SK-N-SH (cell line): ENCODE measurements around the gene MAPKAPK3. TPM values are rescaled to one million over a fixed set of nuclear protein-coding genes. Genes with fewer than 3 reads are reported as not detected.

Experiments
- CTCF ChIA-PET: fragments of 300-600, 350-600 bp; formaldehyde crosslinking; extraction: SDS; loops from one replicate; lab custom pipeline; 2021; lab: Yijun Ruan, JAX
- POLR2A ChIA-PET: fragments of 350-600 bp; sonication (Branson Sonifier 250); formaldehyde crosslinking; extraction: SDS; loops from one replicate; lab custom pipeline; 2020; ENCODE audit warnings: antibody characterized with exemption, inconsistent platforms; lab: Yijun Ruan, JAX
- DNase-seq: peaks from one replicate; pipeline ENCODE4 v3.0.0; 2012
- H2AFZ ChIP-seq: fragments of 200-600 bp; sonication (generic); 2 replicates; pipeline ENCODE4 v1.8.1; 2016; ENCODE audit warnings: antibody characterized with exemption, mild to moderate bottlenecking, low read depth
- H3F3A ChIP-seq: fragments of 200-600 bp; sonication (generic); replicated peaks from 2 replicates; pipeline ENCODE3; 2016; ENCODE audit warnings: antibody characterized with exemption, mild to moderate bottlenecking; ENCODE audit not compliant: insufficient read depth
- H3K27ac ChIP-seq, 2 experiments: fragments of 200-500 bp in 1 of 2; fragments of 200-600 bp in 1 of 2; sonication (Bioruptor generic) in 1 of 2; sonication (generic), shearing (Covaris generic) in 1 of 2; 2 replicates each; pipeline versions ENCODE4 v1.5.1 to v1.6.1; 2014 to 2016; ENCODE audit warnings: low read depth in 2 of 2, inconsistent platforms in 1 of 2, low read length in 1 of 2, mild to moderate bottlenecking in 1 of 2, mixed read lengths in 1 of 2
- H3K27me3 ChIP-seq: fragments of 200-600 bp; sonication (generic), shearing (Covaris generic); 2 replicates; pipeline ENCODE4 v1.6.1; 2016; ENCODE audit warnings: mixed run types; ENCODE audit not compliant: insufficient read depth
- H3K36me3 ChIP-seq, 2 experiments: fragments of 200-500 bp in 1 of 2; fragments of 200-600 bp in 1 of 2; sonication (Bioruptor generic) in 1 of 2; sonication (generic) in 1 of 2; replicated peaks in 1 of 2; 2 replicates each; pipeline versions ENCODE3 to v1.5.1; 2014 to 2016; ENCODE audit warnings: low read length in 1 of 2, mild to moderate bottlenecking in 1 of 2; ENCODE audit not compliant: insufficient read depth in 2 of 2, control insufficient read depth in 1 of 2
- H3K4me1 ChIP-seq, 2 experiments: fragments of 200-500 bp in 1 of 2; fragments of 200-600 bp in 1 of 2; sonication (Bioruptor generic) in 1 of 2; sonication (generic), shearing (Covaris generic) in 1 of 2; 2 replicates each; pipeline versions ENCODE4 v1.5.1 to v1.6.1; 2014 to 2016; ENCODE audit warnings: low read depth in 1 of 2, low read length in 1 of 2, mixed run types in 1 of 2; ENCODE audit not compliant: insufficient read depth in 2 of 2, control insufficient read depth in 1 of 2
- H3K4me2 ChIP-seq: fragments of 200-600 bp; sonication (generic), shearing (Covaris generic); 2 replicates; pipeline ENCODE4 v1.6.1; 2017; ENCODE audit warnings: mixed run types
- H3K4me3 ChIP-seq, 2 experiments: fragments of 200-500 bp in 1 of 2; fragments of 200-600 bp in 1 of 2; sonication (Bioruptor generic) in 1 of 2; sonication (generic), shearing (Covaris generic) in 1 of 2; 2 replicates each; pipeline versions ENCODE4 v1.5.1 to v1.8.1; 2014 to 2016; ENCODE audit warnings: low read depth in 2 of 2, inconsistent platforms in 1 of 2, low read length in 1 of 2, mild to moderate bottlenecking in 1 of 2, mixed read lengths in 1 of 2, moderate library complexity in 1 of 2
- H3K79me2 ChIP-seq: fragments of 200-600 bp; sonication (generic); 2 replicates; pipeline ENCODE4 v1.8.1; 2017; ENCODE audit warnings: mild to moderate bottlenecking; ENCODE audit not compliant: insufficient read depth
- H3K9ac ChIP-seq: fragments of 200-600 bp; sonication (generic); 2 replicates; pipeline ENCODE4 v1.6.1; 2017; ENCODE audit warnings: mixed run types
- H3K9me2 ChIP-seq: fragments of 200-600 bp; sonication (generic); 2 replicates; pipeline ENCODE4 v1.6.1; 2017; ENCODE audit warnings: mixed run types
- H3K9me3 ChIP-seq: fragments of 200-600 bp; sonication (generic); 2 replicates; pipeline ENCODE4 v1.6.1; 2017; ENCODE audit warnings: mixed run types, mild to moderate bottlenecking, moderate library complexity
- H4K20me1 ChIP-seq: fragments of 200-600 bp; sonication (generic); 2 replicates; pipeline ENCODE4 v1.6.1; 2017; ENCODE audit warnings: mild to moderate bottlenecking, mixed run types; ENCODE audit not compliant: insufficient read depth
- CHD2 ChIP-seq: fragments of 150-350 bp; IDR thresholded peaks from 2 replicates; pipeline ENCODE4 v1.6.1; 2018; ENCODE audit warnings: low read length; ENCODE audit not compliant: partially characterized antibody
- CTCF ChIP-seq: fragments of 200-600 bp; sonication (generic); IDR thresholded peaks from 2 replicates; pipeline ENCODE4 v1.6.1; 2017; ENCODE audit warnings: antibody characterized with exemption, mild to moderate bottlenecking, moderate library complexity
- ELF1 ChIP-seq: IDR thresholded peaks from 2 replicates; pipeline ENCODE4 v1.4.0; 2012
- EZH2phosphoT487 ChIP-seq: fragments of 200-600 bp; sonication (generic); IDR thresholded peaks from 2 replicates; pipeline ENCODE4 v1.6.1; 2017; ENCODE audit warnings: low read depth, mixed run types, mild to moderate bottlenecking, antibody characterized with exemption, moderate library complexity, borderline replicate concordance
- FOXJ3 ChIP-seq: sonication (generic); formaldehyde crosslinking; IDR thresholded peaks from 2 replicates; pipeline ENCODE4 v1.5.1; 2020; ENCODE audit warnings: mild to moderate bottlenecking, missing genetic modification reagents
- GATA2 ChIP-seq: sonication (generic); formaldehyde crosslinking; IDR thresholded peaks from 2 replicates; pipeline ENCODE4 v1.5.0; 2020; ENCODE audit warnings: mild to moderate bottlenecking, missing genetic modification reagents
- JUND ChIP-seq: IDR thresholded peaks from 2 replicates; pipeline ENCODE4 v1.4.0; 2012
- MEF2A ChIP-seq: IDR thresholded peaks from 2 replicates; pipeline ENCODE4 v1.4.0; 2012; ENCODE audit warnings: low read depth, borderline replicate concordance
- MXI1 ChIP-seq: IDR thresholded peaks from 2 replicates; pipeline ENCODE4 v1.6.1; 2012; ENCODE audit warnings: mild to moderate bottlenecking, low read depth, low read length, improper control_type of control experiment
- NFIC ChIP-seq: IDR thresholded peaks from 2 replicates; pipeline ENCODE4 v1.4.0; 2012; ENCODE audit warnings: borderline replicate concordance
- NRF1 ChIP-seq: IDR thresholded peaks from 2 replicates; pipeline ENCODE4 v1.6.1; 2012; ENCODE audit warnings: low read depth, mild to moderate bottlenecking, low read length
- PBX3 ChIP-seq: IDR thresholded peaks from 2 replicates; pipeline ENCODE4; 2012
- POLR2AphosphoS5 ChIP-seq: IDR thresholded peaks from 2 replicates; pipeline ENCODE4 v1.6.1; 2012; ENCODE audit warnings: low read depth, low read length
- RAD21 ChIP-seq: IDR thresholded peaks from 2 replicates; pipeline ENCODE4 v1.6.1; 2012; ENCODE audit warnings: mild to moderate bottlenecking, low read length
- RFX5 ChIP-seq: IDR thresholded peaks from 2 replicates; pipeline ENCODE4 v1.6.1; 2012; ENCODE audit warnings: mild to moderate bottlenecking, improper control_type of control experiment, low read length
- RXRA ChIP-seq: IDR thresholded peaks from 2 replicates; pipeline ENCODE4 v1.4.0; 2012; ENCODE audit warnings: low read depth, mild to moderate bottlenecking, borderline replicate concordance
- TEAD4 ChIP-seq: IDR thresholded peaks from 2 replicates; pipeline ENCODE4 v1.4.0; 2012; ENCODE audit warnings: mild to moderate bottlenecking, borderline replicate concordance; ENCODE audit not compliant: insufficient read depth
- ZBTB33 ChIP-seq: IDR thresholded peaks from 2 replicates; pipeline ENCODE4 v1.4.0; 2012; ENCODE audit warnings: low read depth, borderline replicate concordance
- WGBS: methylation state at CpG from one replicate; pipeline ENCODE4 v1.1.6; 2017; ENCODE audit warnings: low lambda C conversion rate; 5-methylcytosine and 5-hydroxymethylcytosine counted together
- polyA plus RNA-seq, 3 experiments: library from polyadenylated mRNA; depleted of rRNA; stranded (reverse); fragments of >200 nt; gene quantifications; 2 replicates each; pipeline ENCODE4 v1.2.3, GENCODE V29; 2012
- TF ChIP-seq, protein P1 (sequence below): IDR thresholded peaks from 2 replicates; pipeline ENCODE4 v1.4.0; 2012; ENCODE audit warnings: low read depth

MAPKAPK3 gene
- polyA plus RNA-seq, 1 of the 3 experiments (the other 2 are of a cell fraction) = 29.4 TPM

DNA sequence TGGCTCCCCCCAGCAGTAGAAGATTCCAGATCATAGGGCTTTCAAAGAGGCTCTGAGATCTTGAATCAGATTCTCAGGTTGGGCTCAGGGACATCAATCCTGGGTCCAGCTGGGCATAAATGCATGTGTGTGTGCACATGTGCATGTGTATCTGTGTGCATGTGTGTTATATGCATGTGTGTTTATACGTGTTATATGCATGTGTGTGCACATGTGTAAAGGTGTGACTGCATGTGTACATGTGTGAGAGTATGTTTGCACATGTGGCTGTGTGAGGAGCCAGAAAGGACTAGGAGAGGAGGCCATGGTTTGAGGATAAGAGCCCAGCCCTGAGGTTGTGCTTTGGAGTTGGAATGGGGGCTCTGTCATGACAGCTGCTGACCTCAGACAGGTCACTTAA is 1.8 kb upstream of the MAPKAPK3 start:
- TF ChIP-seq CTCF (no peak), MXI1 (no peak), EZH2phosphoT487 (no peak), JUND (no peak), GATA2 (CRISPR knock-in tag) (no peak), RXRA (no peak), NFIC (no peak), TEAD4 (no peak), FOXJ3 (CRISPR knock-in tag) (no peak), POLR2AphosphoS5 (no peak), NRF1 (no peak), CHD2 (no peak), MEF2A (no peak), ZBTB33 (no peak), PBX3 (no peak), ELF1 (no peak), RFX5 (no peak), RAD21 (no peak)
- TF ChIP-seq, protein P1, sequence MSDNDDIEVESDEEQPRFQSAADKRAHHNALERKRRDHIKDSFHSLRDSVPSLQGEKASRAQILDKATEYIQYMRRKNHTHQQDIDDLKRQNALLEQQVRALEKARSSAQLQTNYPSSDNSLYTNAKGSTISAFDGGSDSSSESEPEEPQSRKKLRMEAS = no peak
- TF ChIP-seq, all 33 proteins: peak for 0
- no peak overlapping the region for H3K9ac ChIP-seq
- H4K20me1 ChIP-seq = no peaks in the 10 kb centered on the region
- CTCF ChIA-PET = interaction anchor here (0.7 to 25.1 kb wide), 54 partner anchors 12 to 1092 kb away, joined by 3 to 648 read pairs (median 6); partner anchors contain the start of genes C3orf18, CYB561D2, DOCK3 and GRM2
- WGBS = 14% methylated on average over 1 of the region's 1 CpG
- H3K4me3 ChIP-seq = no peak overlapping the region
- H2AFZ ChIP-seq = no peak overlapping the region
- POLR2A ChIA-PET = no interaction called here
- H3K4me2 ChIP-seq = no peak overlapping the region
- H3K9me3 ChIP-seq = no peaks in the 10 kb centered on the region
- H3K27me3 ChIP-seq = no peaks in the 10 kb centered on the region
- peaks cover 0 to 40% of the 10 kb centered on the region in 2 experiments; a peak in 1 of 4 replicates for H3K4me1 ChIP-seq
- H3K27ac ChIP-seq = no peak overlapping the region
- no peak for DNase-seq
- H3F3A ChIP-seq = peaks cover 7% of the 10 kb centered on the region
- no peaks in the 10 kb centered on the region for H3K9me2 ChIP-seq
- H3K36me3 ChIP-seq = no peaks in the 10 kb centered on the region
- no peaks in the 10 kb centered on the region for H3K79me2 ChIP-seq
